ENCODE measurements around the gene AGBL4.
A peak's percentile ranks its signal among the peaks of the same experiment; 100 is the strongest.

The AGBL4 gene

GRCh38 chr1:48547561-48548220 lies 1476.1 kb downstream of the AGBL4 start:
- DNase-seq (ENCODE audit: insufficient read length, low spot score) = no peak
- no peak for FAIRE-seq
- TF ChIP-seq CTCF (IDR thresholded peaks at IDR 0.05; ENCODE audit: insufficient read depth, missing control alignments) = no peak

- FAIRE-seq (no peak), DNase-seq (ENCODE audit: insufficient read length, low spot score) (no peak)
- TF ChIP-seq CTCF (IDR thresholded peaks at IDR 0.05; ENCODE audit: insufficient read depth, missing control alignments) = no peak
Measured at GRCh38 chr1:48543854-48544253, 1479.9 kb downstream of the AGBL4 start.

- FAIRE-seq = peak; percentile 48
- DNase-seq (ENCODE audit: insufficient read length, low spot score) = no peak
- no peak for TF ChIP-seq CTCF (IDR thresholded peaks at IDR 0.05; ENCODE audit: insufficient read depth, missing control alignments)
Measured at GRCh38 chr1:48540587-48540986, 1483.2 kb downstream of the AGBL4 start.

- FAIRE-seq (no peak), DNase-seq (ENCODE audit: insufficient read length, low spot score) (no peak)
- no peak for TF ChIP-seq CTCF (IDR thresholded peaks at IDR 0.05; ENCODE audit: insufficient read depth, missing control alignments)
Measured at GRCh38 chr1:48536477-48536876, 1487.3 kb downstream of the AGBL4 start.

- TF ChIP-seq CTCF (IDR thresholded peaks at IDR 0.05; ENCODE audit: insufficient read depth, missing control alignments) = no peak
- FAIRE-seq (no peak), DNase-seq (ENCODE audit: insufficient read length, low spot score) (no peak)
Measured at GRCh38 chr1:48532976-48533375, 1490.8 kb downstream of the AGBL4 start.

- no peak for FAIRE-seq
- DNase-seq (ENCODE audit: insufficient read length, low spot score) = peak; percentile 25
Measured at GRCh38 chr1:48530727-48531351, 1492.9 kb downstream of the AGBL4 start.

More at GRCh38 chr1:48530727-48531351, 1492.9 kb downstream of the AGBL4 start:
- TF ChIP-seq CTCF (IDR thresholded peaks at IDR 0.05; ENCODE audit: insufficient read depth, missing control alignments) = peak; percentile 85

Data from D721Med (cell line).